Fibroblast of the aortic adventitia (primary cell): ENCODE data around the gene TP53I11. TPM values are rescaled to one million over a fixed set of nuclear protein-coding genes. Genes with fewer than 3 reads are reported as not detected.
A peak's percentile ranks its signal among the peaks of the same experiment; 100 is the strongest.

Source experiments
- DNase-seq: peaks from one replicate; pipeline ENCODE4 v3.0.0-alpha.2; 2010; ENCODE audit warnings: low read depth
- H3K4me3 ChIP-seq: 2 replicates; pipeline ENCODE4 v1.5.1; 2011; ENCODE audit warnings: low read depth, mild to moderate bottlenecking, control low read depth, low read length, moderate library complexity
- total RNA-seq: library from RNA; depleted of rRNA; stranded (reverse); fragments of >200 nt; gene quantifications from 2 replicates; pipeline ENCODE4 v1.2.3, GENCODE V29; 2012; ENCODE audit warnings: low replicate concordance
- TF ChIP-seq, protein P1 (sequence below): IDR thresholded peaks from 2 replicates; pipeline ENCODE4 v1.5.1; 2011; ENCODE audit warnings: mild to moderate bottlenecking, low read length, control low read depth, inconsistent platforms; ENCODE audit not compliant: insufficient read depth

The TP53I11 gene
- total RNA-seq, 1 donor: 23.1 TPM

GRCh38 chr11:44934110-44934509, 16.6 kb downstream of the TP53I11 start:
- TF ChIP-seq, protein P1, sequence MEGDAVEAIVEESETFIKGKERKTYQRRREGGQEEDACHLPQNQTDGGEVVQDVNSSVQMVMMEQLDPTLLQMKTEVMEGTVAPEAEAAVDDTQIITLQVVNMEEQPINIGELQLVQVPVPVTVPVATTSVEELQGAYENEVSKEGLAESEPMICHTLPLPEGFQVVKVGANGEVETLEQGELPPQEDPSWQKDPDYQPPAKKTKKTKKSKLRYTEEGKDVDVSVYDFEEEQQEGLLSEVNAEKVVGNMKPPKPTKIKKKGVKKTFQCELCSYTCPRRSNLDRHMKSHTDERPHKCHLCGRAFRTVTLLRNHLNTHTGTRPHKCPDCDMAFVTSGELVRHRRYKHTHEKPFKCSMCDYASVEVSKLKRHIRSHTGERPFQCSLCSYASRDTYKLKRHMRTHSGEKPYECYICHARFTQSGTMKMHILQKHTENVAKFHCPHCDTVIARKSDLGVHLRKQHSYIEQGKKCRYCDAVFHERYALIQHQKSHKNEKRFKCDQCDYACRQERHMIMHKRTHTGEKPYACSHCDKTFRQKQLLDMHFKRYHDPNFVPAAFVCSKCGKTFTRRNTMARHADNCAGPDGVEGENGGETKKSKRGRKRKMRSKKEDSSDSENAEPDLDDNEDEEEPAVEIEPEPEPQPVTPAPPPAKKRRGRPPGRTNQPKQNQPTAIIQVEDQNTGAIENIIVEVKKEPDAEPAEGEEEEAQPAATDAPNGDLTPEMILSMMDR: no peak
- DNase-seq: no peak

DNA sequence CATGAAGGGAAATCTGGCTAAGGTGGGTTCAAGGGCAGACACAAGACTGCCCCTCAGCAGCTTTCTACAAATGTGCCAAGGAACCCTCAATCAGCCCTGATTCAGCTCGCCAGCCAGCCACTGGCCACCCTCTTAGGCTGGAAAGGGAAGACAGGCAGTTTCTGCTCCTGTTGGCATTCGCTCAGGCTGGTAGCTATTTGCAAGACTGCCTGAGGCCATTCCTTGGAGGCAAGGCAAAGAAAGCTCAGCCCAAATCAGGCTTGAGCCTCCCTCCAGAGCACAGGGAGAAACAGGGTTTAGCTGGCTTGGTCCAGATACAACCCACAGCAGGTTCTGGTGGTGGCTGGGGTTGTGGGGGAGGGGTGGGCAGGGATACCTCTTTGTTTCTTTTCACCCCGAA, 19.2 kb downstream of the TP53I11 start:
- H3K4me3 ChIP-seq: no peak overlapping the region
- TF ChIP-seq, protein P1: no peak
- DNase-seq: no peak

More at GRCh38 chr11:44934110-44934509, 16.6 kb downstream of the TP53I11 start:
- H3K4me3 ChIP-seq: no peak overlapping the region

GRCh38 chr11:44930588-44931302, 19.9 kb downstream of the TP53I11 start:
- TF ChIP-seq, protein P1: no peak
- H3K4me3 ChIP-seq: no peak overlapping the region
- no peak for DNase-seq

GRCh38 chr11:44928816-44929215, 21.9 kb downstream of the TP53I11 start:
- H3K4me3 ChIP-seq: no peak overlapping the region
- DNase-seq: no peak
- TF ChIP-seq, protein P1: no peak

- H3K4me3 ChIP-seq: no peak overlapping the region
- no peak for DNase-seq
- TF ChIP-seq, protein P1: no peak
Observed at GRCh38 chr11:44928144-44928543, 22.5 kb downstream of the TP53I11 start.

GRCh38 chr11:44927174-44927661, 23.5 kb downstream of the TP53I11 start:
- TF ChIP-seq, protein P1: peak; percentile 85
- no peak overlapping the region for H3K4me3 ChIP-seq
- peak; percentile 66 for DNase-seq

GRCh38 chr11:44926036-44926435, 24.6 kb downstream of the TP53I11 start:
- no peak for DNase-seq
- no peak overlapping the region for H3K4me3 ChIP-seq
- TF ChIP-seq, protein P1: no peak
